Astrocyte (in vitro differentiated cells and primary cell): Measurements from ENCODE around the gene DOCK1.

Experiments used
- EZH2 ChIP-seq: IDR thresholded peaks from 2 replicates; pipeline ENCODE4 v1.6.1; 2012; ENCODE audit warnings: mild to moderate bottlenecking, low read length, inconsistent platforms; ENCODE audit not compliant: insufficient read depth
- TF ChIP-seq, protein P1 (sequence below): IDR thresholded peaks from 2 replicates; pipeline ENCODE4 v1.5.1; 2011; ENCODE audit warnings: low read depth, mild to moderate bottlenecking, inconsistent platforms, low read length, moderate library complexity; ENCODE audit not compliant: insufficient read depth

DNA sequence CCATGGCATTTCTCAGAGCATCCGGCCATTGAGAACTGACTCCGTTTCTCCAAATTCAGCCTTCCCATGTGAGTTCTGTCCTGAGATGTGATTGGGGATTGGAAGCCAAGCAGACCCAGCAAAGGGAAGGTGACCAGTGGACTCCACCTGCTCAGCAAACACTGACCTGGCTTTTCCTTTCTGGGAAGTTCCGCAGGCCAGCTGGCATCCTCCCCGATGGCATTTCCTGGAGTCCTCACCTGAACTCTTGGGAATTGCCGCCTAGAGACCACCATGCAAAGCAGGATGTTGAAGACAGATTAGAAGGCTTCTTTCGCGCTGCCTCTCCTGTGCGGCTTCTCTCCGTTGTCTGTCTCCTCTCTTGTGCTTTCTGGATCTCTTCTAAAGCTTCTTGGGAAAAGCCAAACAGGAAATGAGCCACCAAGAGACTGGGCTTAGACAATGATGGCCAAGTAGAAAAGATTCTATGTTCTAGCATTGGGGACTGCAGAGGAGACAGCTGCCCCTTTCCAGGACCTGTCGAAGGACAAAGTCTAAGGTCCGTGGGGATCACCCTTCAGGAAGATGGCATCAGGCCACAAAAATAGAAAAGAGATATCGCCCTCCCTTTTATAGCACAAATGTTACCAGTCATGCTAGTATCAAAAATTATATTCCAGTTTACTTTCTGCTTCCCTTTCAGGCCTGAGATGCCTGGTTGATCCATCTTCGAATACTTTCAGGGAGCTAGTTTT is 394.9 kb downstream of the DOCK1 start:
- TF ChIP-seq, protein P1, sequence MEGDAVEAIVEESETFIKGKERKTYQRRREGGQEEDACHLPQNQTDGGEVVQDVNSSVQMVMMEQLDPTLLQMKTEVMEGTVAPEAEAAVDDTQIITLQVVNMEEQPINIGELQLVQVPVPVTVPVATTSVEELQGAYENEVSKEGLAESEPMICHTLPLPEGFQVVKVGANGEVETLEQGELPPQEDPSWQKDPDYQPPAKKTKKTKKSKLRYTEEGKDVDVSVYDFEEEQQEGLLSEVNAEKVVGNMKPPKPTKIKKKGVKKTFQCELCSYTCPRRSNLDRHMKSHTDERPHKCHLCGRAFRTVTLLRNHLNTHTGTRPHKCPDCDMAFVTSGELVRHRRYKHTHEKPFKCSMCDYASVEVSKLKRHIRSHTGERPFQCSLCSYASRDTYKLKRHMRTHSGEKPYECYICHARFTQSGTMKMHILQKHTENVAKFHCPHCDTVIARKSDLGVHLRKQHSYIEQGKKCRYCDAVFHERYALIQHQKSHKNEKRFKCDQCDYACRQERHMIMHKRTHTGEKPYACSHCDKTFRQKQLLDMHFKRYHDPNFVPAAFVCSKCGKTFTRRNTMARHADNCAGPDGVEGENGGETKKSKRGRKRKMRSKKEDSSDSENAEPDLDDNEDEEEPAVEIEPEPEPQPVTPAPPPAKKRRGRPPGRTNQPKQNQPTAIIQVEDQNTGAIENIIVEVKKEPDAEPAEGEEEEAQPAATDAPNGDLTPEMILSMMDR = no peak
- no peak for TF ChIP-seq EZH2
